Stomach (tissue), 4 donors: ENCODE results near the gene ZNF775.

Experiments used
- EP300 ChIP-seq: sonication (generic); formaldehyde crosslinking; IDR thresholded peaks from one replicate; pipeline ENCODE4 v1.6.1; 2017; ENCODE audit warnings: antibody characterized with exemption
- POLR2A ChIP-seq, 4 donors: fragments of 450-650 bp; IDR thresholded peaks; one replicate each; pipeline ENCODE4 v1.6.1; 2016; ENCODE audit warnings: antibody characterized with exemption in 4 of 4, control low read depth in 2 of 4, mild to moderate bottlenecking in 1 of 4, moderate library complexity in 1 of 4
- POLR2AphosphoS5 ChIP-seq, 3 donors: sonication (generic); formaldehyde crosslinking; IDR thresholded peaks; one replicate each; pipeline ENCODE4 v1.6.1; 2016; ENCODE audit warnings: antibody characterized with exemption in 3 of 3
- TF ChIP-seq, protein P1 (sequence below), 7 experiments: fragments of 450-650 bp in 4 of 7; fragments of 200-600 bp in 3 of 7; sonication (generic) in 3 of 7; IDR thresholded peaks; one replicate each; pipeline ENCODE4 v1.5.1; 2016 to 2019; ENCODE audit warnings: antibody characterized with exemption in 7 of 7, control low read depth in 2 of 7, mild to moderate bottlenecking in 1 of 7

DNA sequence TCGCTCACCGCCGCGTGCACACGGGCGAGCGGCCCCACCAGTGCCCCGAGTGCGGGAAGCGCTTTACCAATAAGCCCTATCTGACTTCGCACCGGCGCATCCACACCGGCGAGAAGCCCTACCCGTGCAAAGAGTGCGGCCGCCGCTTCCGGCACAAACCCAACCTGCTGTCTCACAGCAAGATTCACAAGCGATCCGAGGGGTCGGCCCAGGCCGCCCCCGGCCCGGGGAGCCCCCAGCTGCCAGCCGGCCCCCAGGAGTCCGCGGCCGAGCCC lies 7.2 kb upstream of the ZNF775 start:
- TF ChIP-seq, protein P1, sequence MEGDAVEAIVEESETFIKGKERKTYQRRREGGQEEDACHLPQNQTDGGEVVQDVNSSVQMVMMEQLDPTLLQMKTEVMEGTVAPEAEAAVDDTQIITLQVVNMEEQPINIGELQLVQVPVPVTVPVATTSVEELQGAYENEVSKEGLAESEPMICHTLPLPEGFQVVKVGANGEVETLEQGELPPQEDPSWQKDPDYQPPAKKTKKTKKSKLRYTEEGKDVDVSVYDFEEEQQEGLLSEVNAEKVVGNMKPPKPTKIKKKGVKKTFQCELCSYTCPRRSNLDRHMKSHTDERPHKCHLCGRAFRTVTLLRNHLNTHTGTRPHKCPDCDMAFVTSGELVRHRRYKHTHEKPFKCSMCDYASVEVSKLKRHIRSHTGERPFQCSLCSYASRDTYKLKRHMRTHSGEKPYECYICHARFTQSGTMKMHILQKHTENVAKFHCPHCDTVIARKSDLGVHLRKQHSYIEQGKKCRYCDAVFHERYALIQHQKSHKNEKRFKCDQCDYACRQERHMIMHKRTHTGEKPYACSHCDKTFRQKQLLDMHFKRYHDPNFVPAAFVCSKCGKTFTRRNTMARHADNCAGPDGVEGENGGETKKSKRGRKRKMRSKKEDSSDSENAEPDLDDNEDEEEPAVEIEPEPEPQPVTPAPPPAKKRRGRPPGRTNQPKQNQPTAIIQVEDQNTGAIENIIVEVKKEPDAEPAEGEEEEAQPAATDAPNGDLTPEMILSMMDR (IDR thresholded peaks at IDR 0.05) = no peak
- TF ChIP-seq POLR2A (IDR thresholded peaks at IDR 0.05) (no peak), POLR2AphosphoS5 (IDR thresholded peaks at IDR 0.05) (no peak), EP300 (no peak)
